Measurements from ENCODE around the gene MAP3K9. TPM values are rescaled to one million over a fixed set of nuclear protein-coding genes. Genes with fewer than 3 reads are reported as not detected.

MAP3K9 gene
- total and polyA plus RNA-seq, 12 donors = 0.37 to 2.4 (median 1.4) TPM

GRCh38 chr14:70698288-70698687 lies 111.0 kb downstream of the MAP3K9 start:
- TF ChIP-seq CTCF (IDR thresholded peaks at IDR 0.05) = no peak
- 78 to 93% methylated on average over 3 of the region's 3 CpGs for WGBS, 2 donors
- peaks cover 0 to 19% (median 0%) of the 10 kb centered on the region in 9 donors for H3K4me1 ChIP-seq
- H3K27me3 ChIP-seq = no peaks in the 10 kb centered on the region
- ATAC-seq (peak in 5 of 8 donors; percentile 42 to 80 (median 63)), DNase-seq (no peak)
- no peak overlapping the region for H3K4me3 ChIP-seq
- intact Hi-C loops (cut with DNase I) = no loop called here
- no peak overlapping the region for H3K27ac ChIP-seq
- no peaks in the 10 kb centered on the region for H3K9me3 ChIP-seq
- no peaks in the 10 kb centered on the region for H3K36me3 ChIP-seq

GRCh38 chr14:70697701-70698100 lies 111.6 kb downstream of the MAP3K9 start:
- H3K4me3 ChIP-seq = no peak overlapping the region
- H3K36me3 ChIP-seq = no peaks in the 10 kb centered on the region
- H3K27ac ChIP-seq = no peak overlapping the region
- peaks cover 0 to 19% (median 0%) of the 10 kb centered on the region in 9 donors for H3K4me1 ChIP-seq
- no peak for ATAC-seq
- 71 to 73% methylated on average over 2 of the region's 2 CpGs for WGBS, 2 donors
- no peaks in the 10 kb centered on the region for H3K9me3 ChIP-seq
- H3K27me3 ChIP-seq = no peaks in the 10 kb centered on the region
- intact Hi-C loops (cut with DNase I) = no loop called here
- DNase-seq = no peak
- TF ChIP-seq CTCF (IDR thresholded peaks at IDR 0.05) = no peak

- Histone ChIP-seq H3K36me3 (no peaks in the 10 kb centered on the region), H3K27me3 (no peaks in the 10 kb centered on the region), H3K27ac (no peak overlapping the region), H3K4me3 (no peak overlapping the region), H3K4me1 (peaks cover 0 to 19% (median 0%) of the 10 kb centered on the region in 9 donors), H3K9me3 (no peaks in the 10 kb centered on the region)
- 54 to 81% methylated on average over 2 of the region's 2 CpGs for WGBS, 2 donors
- no peak for DNase-seq
- ATAC-seq = no peak
- TF ChIP-seq CTCF (IDR thresholded peaks at IDR 0.05) = no peak
- intact Hi-C loops (cut with DNase I) = no loop called here
Measured at GRCh38 chr14:70696026-70696425, 113.3 kb downstream of the MAP3K9 start.

- intact Hi-C loops (cut with DNase I) = no loop called here
- ATAC-seq (peak in 2 of 8 donors; percentile 20 to 39), DNase-seq (peak; percentile 7 to 21)
- Histone ChIP-seq H3K27ac (peak overlapping the region in 1 of 10 donors; percentile 66), H3K4me1 (no peaks in the 10 kb centered on the region), H3K36me3 (no peaks in the 10 kb centered on the region), H3K9me3 (no peaks in the 10 kb centered on the region), H3K27me3 (no peaks in the 10 kb centered on the region), H3K4me3 (no peak overlapping the region)
- no peak for TF ChIP-seq CTCF (IDR thresholded peaks at IDR 0.05)
- WGBS, 2 donors = 87 to 90% methylated on average over 10 of the region's 10 CpGs
Measured at GRCh38 chr14:70692210-70692609, 117.1 kb downstream of the MAP3K9 start.

All from heart right ventricle (tissue), 16 donors.